ENCODE data around the gene NEAT1.

NEAT1 gene

GRCh38 chr11:65488273-65489034 is 65.9 kb downstream of the NEAT1 start:
- DNase-seq, result no peak

- DNase-seq, result no peak
Observed at GRCh38 chr11:65489035-65489705, 66.6 kb downstream of the NEAT1 start.

- DNase-seq, result no peak
Observed at GRCh38 chr11:65489706-65490320, 67.2 kb downstream of the NEAT1 start.

GRCh38 chr11:65491163-65491465 is 68.5 kb downstream of the NEAT1 start:
- DNase-seq, result no peak

GRCh38 chr11:65491614-65492386 is 69.2 kb downstream of the NEAT1 start:
- no peak for DNase-seq

GRCh38 chr11:65492387-65492636 is 69.7 kb downstream of the NEAT1 start:
- DNase-seq, result no peak

- no peak for DNase-seq
Observed at GRCh38 chr11:65492637-65493366, 70.2 kb downstream of the NEAT1 start.

- DNase-seq, result no peak
Observed at GRCh38 chr11:65493367-65494176, 71.0 kb downstream of the NEAT1 start.
